H9 (cell line): Measurements from ENCODE around the gene YES1. TPM values are rescaled to one million over a fixed set of nuclear protein-coding genes. Genes with fewer than 3 reads are reported as not detected.

ENCODE experiments used
- DNase-seq: peaks from one replicate; pipeline ENCODE4 v3.0.0-alpha.2; 2017
- H2AFZ ChIP-seq: one replicate; pipeline ENCODE4 v1.6.1; 2013; ENCODE audit warnings: mild to moderate bottlenecking, low read length, control low read depth, moderate library complexity
- H2AK5ac ChIP-seq: 2 replicates; pipeline ENCODE4 v1.6.1; 2013; ENCODE audit warnings: low read length, control low read depth, mixed read lengths; ENCODE audit not compliant: insufficient read length
- H2BK120ac ChIP-seq: one replicate; pipeline ENCODE4 v1.6.1; 2013; ENCODE audit warnings: low read depth, mild to moderate bottlenecking, low read length, control low read depth, inconsistent platforms; ENCODE audit not compliant: poor library complexity, severe bottlenecking
- H2BK12ac ChIP-seq: 2 replicates; pipeline ENCODE4 v1.6.1; 2013; ENCODE audit warnings: low read length, control low read depth, mixed read lengths, low read depth; ENCODE audit not compliant: insufficient read length
- H2BK15ac ChIP-seq: 2 replicates; pipeline ENCODE4 v1.6.1; 2013; ENCODE audit warnings: low read depth, low read length, control low read depth
- H2BK20ac ChIP-seq: one replicate; pipeline ENCODE4 v1.6.1; 2013; ENCODE audit warnings: low read depth, mild to moderate bottlenecking, low read length, control low read depth, inconsistent platforms; ENCODE audit not compliant: poor library complexity, severe bottlenecking
- H2BK5ac ChIP-seq: 2 replicates; pipeline ENCODE4 v1.6.1; 2013; ENCODE audit warnings: low read length, control low read depth, mixed read lengths; ENCODE audit not compliant: insufficient read length
- H3K14ac ChIP-seq: 2 replicates; pipeline ENCODE4 v1.6.1; 2013; ENCODE audit warnings: low read length, control low read depth; ENCODE audit not compliant: insufficient read depth
- H3K18ac ChIP-seq: 2 replicates; pipeline ENCODE4 v1.6.1; 2013; ENCODE audit warnings: low read depth, mild to moderate bottlenecking, mixed read lengths, low read length, control low read depth; ENCODE audit not compliant: insufficient read length
- H3K23ac ChIP-seq: 2 replicates; pipeline ENCODE4 v1.6.1; 2013; ENCODE audit warnings: low read length, control low read depth, mixed read lengths, low read depth; ENCODE audit not compliant: insufficient read length
- H3K23me2 ChIP-seq: 2 replicates; pipeline ENCODE4 v1.6.1; 2013; ENCODE audit warnings: low read depth, mild to moderate bottlenecking, mixed read lengths, low read length, control low read depth; ENCODE audit not compliant: insufficient read length, poor library complexity, severe bottlenecking
- H3K27ac ChIP-seq: 2 replicates; pipeline ENCODE4 v1.5.1; 2013; ENCODE audit warnings: low read length, control low read depth, mixed read lengths, low read depth; ENCODE audit not compliant: insufficient read length
- H3K27me3 ChIP-seq: 2 replicates; pipeline ENCODE4 v1.6.1; 2013; ENCODE audit warnings: low read length, control low read depth, inconsistent platforms; ENCODE audit not compliant: insufficient read depth
- H3K4ac ChIP-seq: 2 replicates; pipeline ENCODE4 v1.6.1; 2013; ENCODE audit warnings: low read depth, mild to moderate bottlenecking, control low read depth, inconsistent platforms, low read length, moderate library complexity
- H3K4me1 ChIP-seq: 2 replicates; pipeline ENCODE4 v1.6.1; 2013; ENCODE audit warnings: low read length, control low read depth, inconsistent platforms; ENCODE audit not compliant: insufficient read depth
- H3K4me2 ChIP-seq: 2 replicates; pipeline ENCODE4 v1.6.1; 2013; ENCODE audit warnings: low read length, control low read depth, mixed read lengths; ENCODE audit not compliant: insufficient read length, insufficient read depth
- H3K56ac ChIP-seq: 2 replicates; pipeline ENCODE4 v1.6.1; 2013; ENCODE audit warnings: low read depth, mild to moderate bottlenecking, mixed read lengths, low read length, control low read depth; ENCODE audit not compliant: insufficient read length
- H3K79me1 ChIP-seq: 2 replicates; pipeline ENCODE4 v1.6.1; 2013; ENCODE audit warnings: low read depth, mild to moderate bottlenecking, moderate library complexity, low read length, control low read depth, inconsistent platforms; ENCODE audit not compliant: insufficient read depth, poor library complexity, severe bottlenecking
- H3K79me2 ChIP-seq: 2 replicates; pipeline ENCODE4 v1.6.1; 2013; ENCODE audit warnings: low read length, control low read depth, inconsistent platforms; ENCODE audit not compliant: insufficient read depth
- H3K9ac ChIP-seq: 2 replicates; pipeline ENCODE4 v1.6.1; 2013; ENCODE audit warnings: low read length, control low read depth, mixed read lengths; ENCODE audit not compliant: insufficient read length; ENCODE audit errors: extremely low read depth
- H3K9me3 ChIP-seq: one replicate; pipeline ENCODE4 v1.6.1; 2013; ENCODE audit warnings: low read depth, low read length, inconsistent platforms; ENCODE audit not compliant: control insufficient read depth
- H3T11ph ChIP-seq: one replicate; pipeline ENCODE4 v1.6.1; 2013; ENCODE audit warnings: mild to moderate bottlenecking, low read length, control low read depth, inconsistent platforms
- H4K20me1 ChIP-seq: one replicate; pipeline ENCODE4 v1.6.1; 2013; ENCODE audit not compliant: control insufficient read depth, insufficient read length, insufficient read depth
- H4K5ac ChIP-seq: 2 replicates; pipeline ENCODE4 v1.6.1; 2013; ENCODE audit warnings: low read depth, mild to moderate bottlenecking, mixed read lengths, low read length, control low read depth; ENCODE audit not compliant: insufficient read length
- H4K8ac ChIP-seq: replicated peaks from 2 replicates; pipeline ENCODE4 v1.6.1; 2013; ENCODE audit warnings: low read length, control low read depth, mixed read lengths, low read depth; ENCODE audit not compliant: insufficient read length
- H4K91ac ChIP-seq: 2 replicates; pipeline ENCODE4 v1.6.1; 2013; ENCODE audit warnings: low read depth, mild to moderate bottlenecking, moderate library complexity, mixed read lengths, low read length, control low read depth; ENCODE audit not compliant: insufficient read length
- H3K27ac Mint-ChIP-seq, 3 experiments: 2 replicates in 2 of 3; 3 replicates in 1 of 3; pipeline ENCODE4 v1.8.0; 2020 to 2021; ENCODE audit warnings: mixed read lengths in 3 of 3, mild to moderate bottlenecking in 1 of 3, moderate library complexity in 1 of 3
- H3K27me3 Mint-ChIP-seq: 2 replicates; pipeline ENCODE4 v1.8.0; 2021; ENCODE audit warnings: low read depth, mild to moderate bottlenecking, moderate library complexity, mixed read lengths
- H3K36me3 Mint-ChIP-seq, 3 experiments: 2 replicates in 2 of 3; 3 replicates in 1 of 3; pipeline ENCODE4 v1.8.0; 2020 to 2021; ENCODE audit warnings: low read depth in 3 of 3, mixed read lengths in 3 of 3; ENCODE audit not compliant: insufficient read depth in 1 of 3
- H3K4me1 Mint-ChIP-seq, 2 experiments: 2 replicates each; pipeline ENCODE4 v1.8.0; 2020; ENCODE audit warnings: mixed read lengths in 2 of 2
- H3K4me3 Mint-ChIP-seq, 2 experiments: 2 replicates in 1 of 2; 3 replicates in 1 of 2; pipeline ENCODE4 v1.8.0; 2020 to 2021; ENCODE audit warnings: mild to moderate bottlenecking in 2 of 2, mixed read lengths in 2 of 2, moderate library complexity in 1 of 2
- H3K9me3 Mint-ChIP-seq, 2 experiments: 2 replicates in 1 of 2; 3 replicates in 1 of 2; pipeline ENCODE4 v1.8.0; 2020; ENCODE audit warnings: mild to moderate bottlenecking in 2 of 2, mixed read lengths in 2 of 2, moderate library complexity in 1 of 2
- CTCF ChIP-seq: fragments of 200-600 bp; sonication (generic); conservative IDR thresholded peaks from 3 replicates; pipeline ENCODE4 v1.8.0; 2021; ENCODE audit warnings: antibody characterized with exemption, mild to moderate bottlenecking
- WGBS: extraction: QIAGEN DNeasy Blood & Tissue Kit; methylation state at CpG from one replicate; pipeline ENCODE4 v1.1.7; 2013; ENCODE audit warnings: missing lambda C conversion rate, low lambda C conversion rate, mixed read lengths; ENCODE audit not compliant: insufficient read length; ENCODE audit errors: extremely low coverage; 5-methylcytosine and 5-hydroxymethylcytosine counted together
- total RNA-seq: library from RNA; stranded (reverse); gene quantifications from 2 replicates; pipeline ENCODE4 v1.2.1, GENCODE V29; 2021

Gene YES1
- total RNA-seq, 1 experiment from 2014 or later = 86.9 TPM

GRCh38 chr18:784470-785172, 27.4 kb downstream of the YES1 start:
- H3K14ac ChIP-seq = no peak overlapping the region
- Mint-ChIP-seq H3K27ac (no peak overlapping the region; a peak in 1 of 7 replicates), H3K27me3 (no peaks in the 10 kb centered on the region), H3K9me3 (no peaks in the 10 kb centered on the region), H3K4me1 (peaks cover 25 to 31% of the 10 kb centered on the region in 2 experiments), H3K4me3 (no peak overlapping the region), H3K36me3 (peaks cover 0 to 7% (median 0%) of the 10 kb centered on the region in 3 experiments; a peak in 2 of 7 replicates)
- H3T11ph ChIP-seq = no peak overlapping the region
- no peak overlapping the region for H2BK12ac ChIP-seq
- H3K79me2 ChIP-seq = peaks cover 25% of the 10 kb centered on the region; the same call in 1 of the 2 replicates
- H3K27me3 ChIP-seq = no peaks in the 10 kb centered on the region; the same call in 1 of the 2 replicates
- no peak overlapping the region for H2BK120ac ChIP-seq
- H3K56ac ChIP-seq = no peak overlapping the region
- no peak overlapping the region for H3K18ac ChIP-seq
- H2AFZ ChIP-seq = no peak overlapping the region
- no peak for DNase-seq
- H3K79me1 ChIP-seq = peaks cover 10% of the 10 kb centered on the region
- no peak overlapping the region for H2BK5ac ChIP-seq
- H2BK15ac ChIP-seq = no peak overlapping the region
- WGBS = no CpG with 5 or more reads among the region's 5 CpGs
- no peak overlapping the region for H3K23ac ChIP-seq
- H3K27ac ChIP-seq = no peak overlapping the region
- H4K5ac ChIP-seq = no peak overlapping the region
- H3K4me2 ChIP-seq = no peak overlapping the region
- no peak overlapping the region for H4K8ac ChIP-seq
- no peak for TF ChIP-seq CTCF
- H3K4me1 ChIP-seq = peaks cover 3% of the 10 kb centered on the region
- H2AK5ac ChIP-seq = no peak overlapping the region
- no peak overlapping the region for H4K91ac ChIP-seq
- no peaks in the 10 kb centered on the region for H3K23me2 ChIP-seq
- no peak overlapping the region for H3K4ac ChIP-seq
- no peaks in the 10 kb centered on the region for H4K20me1 ChIP-seq
- H3K9ac ChIP-seq = no peak overlapping the region
- no peak overlapping the region for H2BK20ac ChIP-seq
- no peaks in the 10 kb centered on the region for H3K9me3 ChIP-seq
